Omental fat pad (tissue), 4 donors: ENCODE measurements around the gene SENP1. TPM values are rescaled to one million over a fixed set of nuclear protein-coding genes. Genes with fewer than 3 reads are reported as not detected.
"Not testable (repeated sequence)": the region's sequence is repeated elsewhere in the genome, so short reads cannot be mapped to it uniquely, and the experiment has no call there.

Experiments
- ATAC-seq: fragments of 150-250 bp; one replicate; pipeline ENCODE4 v1.9.1; 2016; ENCODE audit warnings: mild to moderate bottlenecking, moderate library complexity; ENCODE audit not compliant: low FRiP score
- DNase-seq: peaks from one replicate; pipeline ENCODE4 v3.0.0-alpha.2; 2019; ENCODE audit warnings: low spot score
- total RNA-seq, 4 donors: library from RNA; depleted of rRNA; stranded (reverse); fragments of >200 nt; gene quantifications; one replicate each; pipeline ENCODE4 v1.1.0, GENCODE V29; 2016
- TF ChIP-seq, protein P1 (sequence below), 3 donors: fragments of 450-650 bp; IDR thresholded peaks; one replicate each; pipeline ENCODE4 v1.5.1; 2016 to 2017; ENCODE audit warnings: antibody characterized with exemption in 3 of 3, mild to moderate bottlenecking in 3 of 3, moderate library complexity in 2 of 3

The SENP1 gene
- total RNA-seq, 4 donors from 2014 or later, result 13.6 to 23.0 (median 18.2) TPM

GRCh38 chr12:48132826-48133225 is 26.9 kb upstream of the SENP1 start:
- DNase-seq (no peak), ATAC-seq (no peak)
- TF ChIP-seq, protein P1, sequence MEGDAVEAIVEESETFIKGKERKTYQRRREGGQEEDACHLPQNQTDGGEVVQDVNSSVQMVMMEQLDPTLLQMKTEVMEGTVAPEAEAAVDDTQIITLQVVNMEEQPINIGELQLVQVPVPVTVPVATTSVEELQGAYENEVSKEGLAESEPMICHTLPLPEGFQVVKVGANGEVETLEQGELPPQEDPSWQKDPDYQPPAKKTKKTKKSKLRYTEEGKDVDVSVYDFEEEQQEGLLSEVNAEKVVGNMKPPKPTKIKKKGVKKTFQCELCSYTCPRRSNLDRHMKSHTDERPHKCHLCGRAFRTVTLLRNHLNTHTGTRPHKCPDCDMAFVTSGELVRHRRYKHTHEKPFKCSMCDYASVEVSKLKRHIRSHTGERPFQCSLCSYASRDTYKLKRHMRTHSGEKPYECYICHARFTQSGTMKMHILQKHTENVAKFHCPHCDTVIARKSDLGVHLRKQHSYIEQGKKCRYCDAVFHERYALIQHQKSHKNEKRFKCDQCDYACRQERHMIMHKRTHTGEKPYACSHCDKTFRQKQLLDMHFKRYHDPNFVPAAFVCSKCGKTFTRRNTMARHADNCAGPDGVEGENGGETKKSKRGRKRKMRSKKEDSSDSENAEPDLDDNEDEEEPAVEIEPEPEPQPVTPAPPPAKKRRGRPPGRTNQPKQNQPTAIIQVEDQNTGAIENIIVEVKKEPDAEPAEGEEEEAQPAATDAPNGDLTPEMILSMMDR (IDR thresholded peaks at IDR 0.05), result no peak

GRCh38 chr12:48131517-48131916 is 25.6 kb upstream of the SENP1 start:
- TF ChIP-seq, protein P1 (IDR thresholded peaks at IDR 0.05), result no peak
- ATAC-seq (no peak), DNase-seq (no peak)

DNA sequence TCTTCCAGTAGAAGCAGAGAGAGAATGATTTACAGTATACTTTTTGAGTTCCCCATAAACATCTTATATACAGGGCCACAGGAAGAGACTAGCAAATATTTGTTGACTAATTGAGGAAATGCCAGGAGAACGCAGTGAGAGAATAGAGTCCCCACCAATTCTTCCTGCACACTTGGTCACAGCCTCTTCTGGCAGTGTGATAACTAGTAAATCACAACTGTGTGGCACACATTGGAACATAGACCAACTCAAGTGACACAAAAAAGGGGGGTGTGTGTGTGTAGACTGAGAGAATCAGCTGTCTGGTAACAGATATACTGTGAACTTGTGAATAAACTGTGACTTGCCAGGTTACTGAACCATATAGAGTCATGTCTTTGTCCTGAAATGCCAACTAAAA is 23.5 kb upstream of the SENP1 start:
- no peak for ATAC-seq
- TF ChIP-seq, protein P1 (IDR thresholded peaks at IDR 0.05), result no peak
- no peak for DNase-seq

- DNase-seq (no peak), ATAC-seq (no peak)
- TF ChIP-seq, protein P1 (IDR thresholded peaks at IDR 0.05), result no peak
These were observed 22.9 kb upstream of the SENP1 start for GRCh38 chr12:48128800-48129199.

DNA sequence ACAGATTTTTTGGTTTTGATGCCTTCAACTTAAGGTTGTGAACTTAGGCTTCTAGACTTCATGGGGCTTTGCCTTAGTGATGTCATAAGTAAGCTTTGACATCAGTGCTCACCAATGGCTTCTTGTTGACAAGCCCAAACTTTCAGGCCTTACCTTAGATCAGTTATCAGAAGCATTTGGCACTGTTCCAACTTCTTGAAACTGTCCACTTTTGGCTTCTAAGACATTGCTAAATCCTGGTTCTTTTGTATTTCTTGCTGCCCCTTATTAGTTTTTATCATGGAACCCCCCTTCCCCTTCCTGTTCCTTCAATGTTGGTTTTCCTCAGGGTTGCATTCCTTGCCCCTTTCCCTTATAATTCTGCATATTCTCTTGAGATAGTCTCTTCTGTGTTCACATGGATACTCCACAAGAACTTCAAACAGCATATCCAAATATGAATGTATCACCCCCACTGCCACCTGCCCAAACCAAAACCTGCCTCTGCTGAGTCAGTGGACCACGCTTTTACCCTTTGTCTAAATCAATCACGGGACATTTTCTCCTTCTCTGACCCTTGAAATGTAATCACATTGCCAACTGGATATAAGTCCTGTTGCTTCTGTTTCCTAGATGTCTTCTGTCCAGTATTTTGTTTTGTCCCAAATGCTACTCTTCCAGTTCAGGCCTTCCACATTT is 21.2 kb upstream of the SENP1 start:
- DNase-seq (no peak), ATAC-seq (no peak)
- TF ChIP-seq, protein P1 (IDR thresholded peaks at IDR 0.05), result no peak

GRCh38 chr12:48125985-48126384 is 20.1 kb upstream of the SENP1 start:
- TF ChIP-seq, protein P1 (IDR thresholded peaks at IDR 0.05), result no peak
- ATAC-seq, result no peak
- no peak for DNase-seq

GRCh38 chr12:48125542-48125941 is 19.7 kb upstream of the SENP1 start:
- DNase-seq, ATAC-seq: not testable (repeated sequence)
